ENCODE results near the gene EIF4E3. TPM values are rescaled to one million over a fixed set of nuclear protein-coding genes. Genes with fewer than 3 reads are reported as not detected.

Gene EIF4E3
- total RNA-seq, 1 experiment from 2014 or later = not detected

DNA sequence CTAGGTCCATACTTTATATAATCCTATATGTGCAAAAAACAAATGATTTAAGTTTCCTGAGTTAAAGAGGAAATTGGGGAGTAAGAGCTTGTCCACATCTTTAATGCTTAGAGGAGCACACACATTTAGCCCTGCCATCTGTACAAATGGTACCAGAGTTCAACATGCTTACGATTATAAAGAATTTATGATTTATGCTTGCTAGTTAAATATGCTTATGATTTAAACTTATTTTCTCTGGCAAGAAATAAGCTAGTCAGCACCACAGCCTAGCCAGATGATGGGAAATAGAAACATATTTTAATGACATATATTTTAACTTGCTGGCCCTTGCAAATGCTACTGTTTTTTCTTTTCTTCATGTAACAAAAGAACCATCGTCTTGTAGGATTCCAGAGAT, 48.3 kb downstream of the EIF4E3 start:
- H3K4me2 ChIP-seq (ENCODE audit: low read depth, low read length, poor library complexity, severe bottlenecking) = no peak overlapping the region
- H3K4me3 ChIP-seq (ENCODE audit: low read length) = no peak overlapping the region
- no peaks in the 10 kb centered on the region for H3K27me3 ChIP-seq (ENCODE audit: low read length)

GRCh38 chr3:71673486-71673885, 51.7 kb downstream of the EIF4E3 start:
- no peaks in the 10 kb centered on the region for H3K36me3 ChIP-seq (ENCODE audit: insufficient read depth, low read length)
- no peaks in the 10 kb centered on the region for H4K20me1 ChIP-seq (ENCODE audit: insufficient read depth, low read depth, low read length)
- H3K9ac ChIP-seq (ENCODE audit: low read length) = no peak overlapping the region
- H3K27me3 ChIP-seq (ENCODE audit: low read length) = no peaks in the 10 kb centered on the region
- H2AFZ ChIP-seq (ENCODE audit: low read length) = no peak overlapping the region
- no peak overlapping the region for H3K27ac ChIP-seq (ENCODE audit: low read length)
- H3K79me2 ChIP-seq (ENCODE audit: low read length) = no peaks in the 10 kb centered on the region
- no peaks in the 10 kb centered on the region for H3K9me3 ChIP-seq (ENCODE audit: low read length)
- no peak overlapping the region for H3K4me3 ChIP-seq (ENCODE audit: low read length)
- H3K4me1 ChIP-seq (ENCODE audit: low read length) = no peaks in the 10 kb centered on the region
- no peak for DNase-seq
- H3K4me2 ChIP-seq (ENCODE audit: low read depth, low read length, poor library complexity, severe bottlenecking) = no peak overlapping the region
- H3K9me2 ChIP-seq (replicated peaks; ENCODE audit: insufficient read depth, low read length) = no peaks in the 10 kb centered on the region

More for the DNA sequence above, 48.3 kb downstream of the EIF4E3 start:
- no peak overlapping the region for H3K27ac ChIP-seq (ENCODE audit: low read length)
- H3K79me2 ChIP-seq (ENCODE audit: low read length) = no peaks in the 10 kb centered on the region
- H3K9ac ChIP-seq (ENCODE audit: low read length) = no peak overlapping the region
- no peak for DNase-seq
- H4K20me1 ChIP-seq (ENCODE audit: insufficient read depth, low read depth, low read length) = no peaks in the 10 kb centered on the region
- H3K4me1 ChIP-seq (ENCODE audit: low read length) = no peaks in the 10 kb centered on the region
- H3K36me3 ChIP-seq (ENCODE audit: insufficient read depth, low read length) = no peaks in the 10 kb centered on the region
- no peaks in the 10 kb centered on the region for H3K9me3 ChIP-seq (ENCODE audit: low read length)
- no peak overlapping the region for H2AFZ ChIP-seq (ENCODE audit: low read length)
- H3K9me2 ChIP-seq (replicated peaks; ENCODE audit: insufficient read depth, low read length) = no peaks in the 10 kb centered on the region

GRCh38 chr3:71672807-71673206, 52.4 kb downstream of the EIF4E3 start:
- Histone ChIP-seq H3K9me2 (replicated peaks; ENCODE audit: insufficient read depth, low read length) (no peaks in the 10 kb centered on the region), H3K4me1 (ENCODE audit: low read length) (no peaks in the 10 kb centered on the region)

GRCh38 chr3:71672340-71672739, 52.9 kb downstream of the EIF4E3 start:
- Histone ChIP-seq H3K36me3 (ENCODE audit: insufficient read depth, low read length) (no peaks in the 10 kb centered on the region), H3K27me3 (ENCODE audit: low read length) (no peaks in the 10 kb centered on the region), H3K4me1 (ENCODE audit: low read length) (no peaks in the 10 kb centered on the region), H3K9me3 (ENCODE audit: low read length) (no peaks in the 10 kb centered on the region), H2AFZ (ENCODE audit: low read length) (no peak overlapping the region), H3K9me2 (replicated peaks; ENCODE audit: insufficient read depth, low read length) (no peaks in the 10 kb centered on the region), H4K20me1 (ENCODE audit: insufficient read depth, low read depth, low read length) (no peaks in the 10 kb centered on the region), H3K4me2 (ENCODE audit: low read depth, low read length, poor library complexity, severe bottlenecking) (no peak overlapping the region), H3K79me2 (ENCODE audit: low read length) (no peaks in the 10 kb centered on the region), H3K9ac (ENCODE audit: low read length) (no peak overlapping the region), H3K4me3 (ENCODE audit: low read length) (no peak overlapping the region), H3K27ac (ENCODE audit: low read length) (no peak overlapping the region)
- DNase-seq = no peak

More at GRCh38 chr3:71672807-71673206, 52.4 kb downstream of the EIF4E3 start:
- Histone ChIP-seq H3K79me2 (ENCODE audit: low read length) (no peaks in the 10 kb centered on the region), H4K20me1 (ENCODE audit: insufficient read depth, low read depth, low read length) (no peaks in the 10 kb centered on the region), H3K27ac (ENCODE audit: low read length) (no peak overlapping the region), H3K9ac (ENCODE audit: low read length) (no peak overlapping the region), H2AFZ (ENCODE audit: low read length) (no peak overlapping the region), H3K4me2 (ENCODE audit: low read depth, low read length, poor library complexity, severe bottlenecking) (no peak overlapping the region), H3K9me3 (ENCODE audit: low read length) (no peaks in the 10 kb centered on the region), H3K4me3 (ENCODE audit: low read length) (no peak overlapping the region), H3K36me3 (ENCODE audit: insufficient read depth, low read length) (no peaks in the 10 kb centered on the region), H3K27me3 (ENCODE audit: low read length) (no peaks in the 10 kb centered on the region)
- no peak for DNase-seq

DNA sequence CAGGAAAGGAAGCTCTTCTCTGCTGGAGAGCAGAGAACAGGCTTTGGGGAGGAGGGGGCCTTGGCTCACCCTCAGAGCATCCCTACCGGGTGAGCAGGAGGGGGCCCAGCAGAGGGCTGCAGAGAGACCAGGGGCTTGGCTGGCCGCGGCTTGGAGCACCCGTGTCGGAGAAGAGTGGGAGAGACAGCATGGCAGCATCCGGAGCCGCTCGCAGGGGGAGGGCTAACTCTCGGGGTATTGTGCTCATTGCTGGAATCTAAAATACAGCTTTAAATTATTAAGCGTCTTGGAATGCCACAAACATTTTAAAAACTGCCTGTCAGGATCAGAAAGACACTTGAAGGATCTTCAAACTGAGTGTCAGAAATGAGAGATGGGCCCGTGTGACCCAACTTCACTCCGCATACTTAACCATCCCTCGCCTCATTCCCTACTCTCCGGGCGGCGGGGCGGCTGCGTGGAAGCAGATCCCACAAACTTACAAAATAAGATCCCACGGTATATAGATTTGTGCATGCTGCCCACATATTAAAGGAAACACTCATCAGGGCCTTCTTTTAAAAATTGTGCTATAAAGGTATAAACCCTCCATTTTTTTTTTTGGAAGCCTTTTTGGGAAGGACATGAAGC, 53.9 kb downstream of the EIF4E3 start:
- H3K27ac ChIP-seq (ENCODE audit: low read length) = no peak overlapping the region
- no peaks in the 10 kb centered on the region for H3K79me2 ChIP-seq (ENCODE audit: low read length)
- no peaks in the 10 kb centered on the region for H3K36me3 ChIP-seq (ENCODE audit: insufficient read depth, low read length)
- no peak overlapping the region for H3K9ac ChIP-seq (ENCODE audit: low read length)
- no peaks in the 10 kb centered on the region for H3K4me1 ChIP-seq (ENCODE audit: low read length)
- no peaks in the 10 kb centered on the region for H3K9me3 ChIP-seq (ENCODE audit: low read length)
- no peaks in the 10 kb centered on the region for H4K20me1 ChIP-seq (ENCODE audit: insufficient read depth, low read depth, low read length)
- DNase-seq = no peak
- no peak overlapping the region for H3K4me3 ChIP-seq (ENCODE audit: low read length)
- no peaks in the 10 kb centered on the region for H3K9me2 ChIP-seq (replicated peaks; ENCODE audit: insufficient read depth, low read length)
- no peaks in the 10 kb centered on the region for H3K27me3 ChIP-seq (ENCODE audit: low read length)
- no peak overlapping the region for H2AFZ ChIP-seq (ENCODE audit: low read length)
- no peak overlapping the region for H3K4me2 ChIP-seq (ENCODE audit: low read depth, low read length, poor library complexity, severe bottlenecking)

GRCh38 chr3:71662568-71662967, 62.6 kb downstream of the EIF4E3 start:
- DNase-seq = no peak
- Histone ChIP-seq H3K9me3 (ENCODE audit: low read length) (no peaks in the 10 kb centered on the region), H2AFZ (ENCODE audit: low read length) (no peak overlapping the region), H3K27ac (ENCODE audit: low read length) (no peak overlapping the region), H3K4me2 (ENCODE audit: low read depth, low read length, poor library complexity, severe bottlenecking) (no peak overlapping the region), H3K4me1 (ENCODE audit: low read length) (no peaks in the 10 kb centered on the region), H3K36me3 (ENCODE audit: insufficient read depth, low read length) (no peaks in the 10 kb centered on the region), H4K20me1 (ENCODE audit: insufficient read depth, low read depth, low read length) (no peaks in the 10 kb centered on the region), H3K27me3 (ENCODE audit: low read length) (0 out of 2 replicates have a peak, but pooled peaks cover 3% of the 10 kb centered on the region), H3K9ac (ENCODE audit: low read length) (no peak overlapping the region), H3K9me2 (replicated peaks; ENCODE audit: insufficient read depth, low read length) (no peaks in the 10 kb centered on the region), H3K4me3 (ENCODE audit: low read length) (no peak overlapping the region), H3K79me2 (ENCODE audit: low read length) (no peaks in the 10 kb centered on the region)

GRCh38 chr3:71662056-71662455, 63.1 kb downstream of the EIF4E3 start:
- Histone ChIP-seq H3K36me3 (ENCODE audit: insufficient read depth, low read length) (no peaks in the 10 kb centered on the region), H3K9ac (ENCODE audit: low read length) (no peak overlapping the region), H3K27me3 (ENCODE audit: low read length) (0 out of 2 replicates have a peak, but pooled peaks cover 3% of the 10 kb centered on the region), H3K9me3 (ENCODE audit: low read length) (no peaks in the 10 kb centered on the region), H3K4me2 (ENCODE audit: low read depth, low read length, poor library complexity, severe bottlenecking) (no peak overlapping the region), H3K4me1 (ENCODE audit: low read length) (no peaks in the 10 kb centered on the region), H4K20me1 (ENCODE audit: insufficient read depth, low read depth, low read length) (no peaks in the 10 kb centered on the region), H3K9me2 (replicated peaks; ENCODE audit: insufficient read depth, low read length) (no peaks in the 10 kb centered on the region), H2AFZ (ENCODE audit: low read length) (no peak overlapping the region), H3K27ac (ENCODE audit: low read length) (no peak overlapping the region), H3K79me2 (ENCODE audit: low read length) (no peaks in the 10 kb centered on the region), H3K4me3 (ENCODE audit: low read length) (no peak overlapping the region)
- DNase-seq = no peak

- H3K4me1 ChIP-seq (ENCODE audit: low read length) = no peaks in the 10 kb centered on the region
- H3K9me3 ChIP-seq (ENCODE audit: low read length) = no peaks in the 10 kb centered on the region
- no peaks in the 10 kb centered on the region for H4K20me1 ChIP-seq (ENCODE audit: insufficient read depth, low read depth, low read length)
- H3K9ac ChIP-seq (ENCODE audit: low read length) = no peak overlapping the region
- no peak for DNase-seq
- no peaks in the 10 kb centered on the region for H3K79me2 ChIP-seq (ENCODE audit: low read length)
- no peaks in the 10 kb centered on the region for H3K36me3 ChIP-seq (ENCODE audit: insufficient read depth, low read length)
- H3K27me3 ChIP-seq (ENCODE audit: low read length) = 0 out of 2 replicates have a peak, but pooled peaks cover 3% of the 10 kb centered on the region
- no peak overlapping the region for H3K4me2 ChIP-seq (ENCODE audit: low read depth, low read length, poor library complexity, severe bottlenecking)
- no peaks in the 10 kb centered on the region for H3K9me2 ChIP-seq (replicated peaks; ENCODE audit: insufficient read depth, low read length)
- no peak overlapping the region for H3K4me3 ChIP-seq (ENCODE audit: low read length)
- H2AFZ ChIP-seq (ENCODE audit: low read length) = no peak overlapping the region
- no peak overlapping the region for H3K27ac ChIP-seq (ENCODE audit: low read length)
Observed at GRCh38 chr3:71659864-71660591, 65.2 kb downstream of the EIF4E3 start.
